ENCODE results near the gene RASSF1.

Gene RASSF1

DNA sequence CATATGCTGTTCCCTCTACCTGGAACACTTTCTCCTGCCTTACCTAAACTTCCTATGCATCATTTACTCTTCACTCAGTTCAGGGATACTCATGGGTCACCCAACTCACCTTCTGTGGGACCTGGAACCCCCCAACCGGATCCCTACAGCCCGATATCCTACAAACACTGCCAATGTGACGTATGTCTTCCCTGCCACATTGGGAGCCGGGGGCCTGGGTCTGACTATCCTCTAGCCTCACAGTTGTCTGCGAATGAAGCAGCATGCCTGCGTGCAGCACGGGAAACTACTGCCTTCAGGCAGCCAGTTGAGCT, 9.5 kb upstream of the RASSF1 start:
- Histone ChIP-seq H3K36me3 (ENCODE audit: insufficient read depth, low read length) (peaks cover 15% of the 10 kb centered on the region; the same call in 1 of the 2 replicates), H3K9ac (ENCODE audit: low read depth, low read length, poor library complexity, severe bottlenecking) (peak overlapping the region; percentile 91), H3F3A (ENCODE audit: low read depth) (peaks cover 2% of the 10 kb centered on the region; the same call in 1 of the 2 replicates), H3K27me3 (ENCODE audit: insufficient read depth, low read length, poor library complexity, severe bottlenecking) (no peaks in the 10 kb centered on the region), H3K9me3 (ENCODE audit: insufficient read depth, low read depth, low read length) (no peaks in the 10 kb centered on the region), H4K20me1 (ENCODE audit: insufficient read depth, low read length, poor library complexity, severe bottlenecking) (peaks cover 10% of the 10 kb centered on the region), H3K9me2 (replicated peaks; ENCODE audit: low read depth, low read length) (no peaks in the 10 kb centered on the region), H3K4me1 (ENCODE audit: insufficient read depth, low read length, poor library complexity, severe bottlenecking) (peaks cover 33% of the 10 kb centered on the region), H3K4me3 (ENCODE audit: low read length, poor library complexity, severe bottlenecking) (peak overlapping the region; percentile 85), H2AFZ (ENCODE audit: low read length) (peak overlapping the region; percentile 61), H3K79me2 (ENCODE audit: insufficient read depth, low read length) (peaks cover 40% of the 10 kb centered on the region), H3K4me2 (ENCODE audit: low read depth, low read length, poor library complexity, severe bottlenecking) (peak overlapping the region; percentile 98)
- no peak for TF ChIP-seq CTCF (conservative IDR thresholded peaks at IDR 0.05; ENCODE audit: low read length)
- no peak for TF ChIP-seq EZH2phosphoT487 (IDR thresholded peaks at IDR 0.05; ENCODE audit: borderline replicate concordance)

DNA sequence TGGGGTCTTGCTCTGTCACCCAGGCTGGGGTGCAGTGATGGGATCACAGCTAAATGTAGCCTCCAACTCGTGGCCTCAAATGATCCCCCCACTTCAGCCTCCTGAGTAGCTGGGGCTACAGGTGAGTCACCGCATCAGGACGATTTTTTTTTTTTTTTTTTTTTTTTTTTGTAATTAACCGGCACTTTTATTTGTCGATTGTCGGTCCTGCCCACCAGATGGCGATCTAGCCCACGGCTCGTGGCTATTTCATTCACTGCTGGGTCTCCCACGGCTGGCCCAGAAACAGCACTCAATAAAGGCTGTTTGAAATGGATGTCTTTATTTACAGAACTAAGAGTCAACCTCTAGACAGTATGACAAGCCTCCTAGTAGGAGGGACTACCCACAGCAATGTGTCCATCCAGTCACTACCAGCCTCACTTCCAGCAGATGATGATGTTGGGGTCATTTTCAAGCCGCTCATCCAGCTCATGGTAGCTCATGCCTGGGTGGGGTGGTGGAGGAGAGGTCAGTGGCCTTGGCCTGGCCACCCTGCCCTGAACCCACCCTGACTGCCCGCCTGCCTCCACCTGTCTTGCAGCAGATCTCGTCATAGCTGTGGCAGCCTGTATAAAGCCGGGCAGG, 6.7 kb upstream of the RASSF1 start:
- Histone ChIP-seq H3K4me2 (ENCODE audit: low read depth, low read length, poor library complexity, severe bottlenecking) (peak overlapping the region; percentile 20), H2AFZ (ENCODE audit: low read length) (no peak overlapping the region)
- TF ChIP-seq CTCF (conservative IDR thresholded peaks at IDR 0.05; ENCODE audit: low read length): peak; percentile 67
- TF ChIP-seq EZH2phosphoT487 (IDR thresholded peaks at IDR 0.05; ENCODE audit: borderline replicate concordance): no peak

GRCh38 chr3:50345586-50346234, 5.1 kb upstream of the RASSF1 start, which contains the start of gene ZMYND10:
TSS of gene ZMYND10 (minus strand) at chr3:50345732. CDS start at chr3:50345579, 153 bp downstream.
- H3K9me3 ChIP-seq (ENCODE audit: insufficient read depth, low read depth, low read length): no peaks in the 10 kb centered on the region
- H3K9me2 ChIP-seq (replicated peaks; ENCODE audit: low read depth, low read length): no peaks in the 10 kb centered on the region
- H3K79me2 ChIP-seq (ENCODE audit: insufficient read depth, low read length): peaks cover 43% of the 10 kb centered on the region
- H3K4me3 ChIP-seq (ENCODE audit: low read length, poor library complexity, severe bottlenecking): no peak within 1 kb of the TSS
- TF ChIP-seq EZH2phosphoT487 (IDR thresholded peaks at IDR 0.05; ENCODE audit: borderline replicate concordance) (no peak), CTCF (conservative IDR thresholded peaks at IDR 0.05; ENCODE audit: low read length) (no peak)
- H3K4me1 ChIP-seq (ENCODE audit: insufficient read depth, low read length, poor library complexity, severe bottlenecking): peaks cover 50% of the 10 kb centered on the region
- H4K20me1 ChIP-seq (ENCODE audit: insufficient read depth, low read length, poor library complexity, severe bottlenecking): no peaks in the 10 kb centered on the region
- no peak within 1 kb of the TSS for H3K4me2 ChIP-seq (ENCODE audit: low read depth, low read length, poor library complexity, severe bottlenecking)
- H3K27me3 ChIP-seq (ENCODE audit: insufficient read depth, low read length, poor library complexity, severe bottlenecking): no peaks in the 10 kb centered on the region
- H3F3A ChIP-seq (ENCODE audit: low read depth): peaks cover 6% of the 10 kb centered on the region; the same call in 1 of the 2 replicates
- H3K9ac ChIP-seq (ENCODE audit: low read depth, low read length, poor library complexity, severe bottlenecking): no peak within 1 kb of the TSS
- no peak within 1 kb of the TSS for H2AFZ ChIP-seq (ENCODE audit: low read length)
- peaks cover 7% of the 10 kb centered on the region; the same call in 1 of the 2 replicates for H3K36me3 ChIP-seq (ENCODE audit: insufficient read depth, low read length)

More for the DNA sequence above, 6.7 kb upstream of the RASSF1 start:
- no peak overlapping the region for H3K4me3 ChIP-seq (ENCODE audit: low read length, poor library complexity, severe bottlenecking)
- peaks cover 7% of the 10 kb centered on the region; the same call in 1 of the 2 replicates for H3K36me3 ChIP-seq (ENCODE audit: insufficient read depth, low read length)
- H4K20me1 ChIP-seq (ENCODE audit: insufficient read depth, low read length, poor library complexity, severe bottlenecking): peaks cover 5% of the 10 kb centered on the region
- peaks cover 41% of the 10 kb centered on the region for H3K79me2 ChIP-seq (ENCODE audit: insufficient read depth, low read length)
- H3K9me2 ChIP-seq (replicated peaks; ENCODE audit: low read depth, low read length): no peaks in the 10 kb centered on the region
- no peaks in the 10 kb centered on the region for H3K9me3 ChIP-seq (ENCODE audit: insufficient read depth, low read depth, low read length)
- peaks cover 45% of the 10 kb centered on the region for H3K4me1 ChIP-seq (ENCODE audit: insufficient read depth, low read length, poor library complexity, severe bottlenecking)
- no peaks in the 10 kb centered on the region for H3K27me3 ChIP-seq (ENCODE audit: insufficient read depth, low read length, poor library complexity, severe bottlenecking)
- H3K9ac ChIP-seq (ENCODE audit: low read depth, low read length, poor library complexity, severe bottlenecking): no peak overlapping the region
- H3F3A ChIP-seq (ENCODE audit: low read depth): peaks cover 2% of the 10 kb centered on the region; the same call in 1 of the 2 replicates

Data from Loucy (cell line).